Chondrocyte (in vitro differentiated cells): ENCODE measurements around the gene EFL1. TPM values are rescaled to one million over a fixed set of nuclear protein-coding genes. Genes with fewer than 3 reads are reported as not detected.

Experiments used
- DNase-seq: peaks from one replicate; pipeline ENCODE4 v3.0.0; 2021; ENCODE audit warnings: mixed read lengths, low spot score
- H3K27ac Mint-ChIP-seq: one replicate; pipeline ENCODE4 v1.8.0; 2021; ENCODE audit warnings: mild to moderate bottlenecking, moderate library complexity, mixed read lengths; ENCODE audit not compliant: unreplicated experiment
- H3K27me3 Mint-ChIP-seq: 2 replicates; pipeline ENCODE4 v1.8.0; 2021; ENCODE audit warnings: low read depth, mixed read lengths
- H3K36me3 Mint-ChIP-seq: 2 replicates; pipeline ENCODE4 v1.8.0; 2021; ENCODE audit warnings: low read depth, mixed read lengths
- H3K4me1 Mint-ChIP-seq: 2 replicates; pipeline ENCODE4 v1.8.0; 2021; ENCODE audit warnings: low read depth, mild to moderate bottlenecking, mixed read lengths
- H3K4me3 Mint-ChIP-seq: one replicate; pipeline ENCODE4 v1.8.0; 2021; ENCODE audit warnings: mild to moderate bottlenecking, moderate library complexity, mixed read lengths; ENCODE audit not compliant: unreplicated experiment
- H3K9me3 Mint-ChIP-seq: 2 replicates; pipeline ENCODE4 v1.8.0; 2021; ENCODE audit warnings: low read depth, mixed read lengths
- total RNA-seq: library from RNA; stranded (reverse); gene quantifications from 3 replicates; pipeline ENCODE4 v1.2.1, GENCODE V29; 2021
- TF ChIP-seq, protein P1 (sequence below): fragments of 200-600 bp; sonication (generic); IDR thresholded peaks from 2 replicates; pipeline ENCODE4 v1.5.0; 2021; ENCODE audit warnings: antibody characterized with exemption, mild to moderate bottlenecking, moderate library complexity

The EFL1 gene
- total RNA-seq, 1 donor from 2014 or later: 16.6 TPM

DNA sequence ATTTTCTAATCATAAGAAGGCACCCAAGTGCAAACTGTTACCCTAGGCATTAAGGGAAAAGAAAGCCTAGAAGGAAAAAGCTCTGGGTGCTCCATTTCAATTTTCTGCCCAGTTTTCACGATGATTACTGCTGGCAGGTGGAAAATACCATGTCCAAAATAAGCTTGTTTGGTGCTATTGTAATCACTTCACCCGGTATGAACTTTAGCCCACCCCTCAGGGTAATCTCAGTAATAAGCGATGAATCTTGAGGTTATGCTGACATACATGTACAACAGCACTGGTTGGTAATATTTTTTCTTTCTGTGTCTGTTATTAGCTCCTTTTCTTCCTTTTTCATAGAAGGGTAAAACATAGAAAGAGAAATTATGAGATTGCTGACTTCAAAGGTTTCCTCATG, 128.1 kb downstream of the EFL1 start:
- TF ChIP-seq, protein P1, sequence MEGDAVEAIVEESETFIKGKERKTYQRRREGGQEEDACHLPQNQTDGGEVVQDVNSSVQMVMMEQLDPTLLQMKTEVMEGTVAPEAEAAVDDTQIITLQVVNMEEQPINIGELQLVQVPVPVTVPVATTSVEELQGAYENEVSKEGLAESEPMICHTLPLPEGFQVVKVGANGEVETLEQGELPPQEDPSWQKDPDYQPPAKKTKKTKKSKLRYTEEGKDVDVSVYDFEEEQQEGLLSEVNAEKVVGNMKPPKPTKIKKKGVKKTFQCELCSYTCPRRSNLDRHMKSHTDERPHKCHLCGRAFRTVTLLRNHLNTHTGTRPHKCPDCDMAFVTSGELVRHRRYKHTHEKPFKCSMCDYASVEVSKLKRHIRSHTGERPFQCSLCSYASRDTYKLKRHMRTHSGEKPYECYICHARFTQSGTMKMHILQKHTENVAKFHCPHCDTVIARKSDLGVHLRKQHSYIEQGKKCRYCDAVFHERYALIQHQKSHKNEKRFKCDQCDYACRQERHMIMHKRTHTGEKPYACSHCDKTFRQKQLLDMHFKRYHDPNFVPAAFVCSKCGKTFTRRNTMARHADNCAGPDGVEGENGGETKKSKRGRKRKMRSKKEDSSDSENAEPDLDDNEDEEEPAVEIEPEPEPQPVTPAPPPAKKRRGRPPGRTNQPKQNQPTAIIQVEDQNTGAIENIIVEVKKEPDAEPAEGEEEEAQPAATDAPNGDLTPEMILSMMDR: no peak
- no peak overlapping the region for H3K4me3 Mint-ChIP-seq
- no peaks in the 10 kb centered on the region for H3K9me3 Mint-ChIP-seq
- DNase-seq: no peak
- H3K27ac Mint-ChIP-seq: no peak overlapping the region
- no peaks in the 10 kb centered on the region for H3K27me3 Mint-ChIP-seq
- peaks cover 6% of the 10 kb centered on the region for H3K36me3 Mint-ChIP-seq
- H3K4me1 Mint-ChIP-seq: peaks cover 80% of the 10 kb centered on the region

DNA sequence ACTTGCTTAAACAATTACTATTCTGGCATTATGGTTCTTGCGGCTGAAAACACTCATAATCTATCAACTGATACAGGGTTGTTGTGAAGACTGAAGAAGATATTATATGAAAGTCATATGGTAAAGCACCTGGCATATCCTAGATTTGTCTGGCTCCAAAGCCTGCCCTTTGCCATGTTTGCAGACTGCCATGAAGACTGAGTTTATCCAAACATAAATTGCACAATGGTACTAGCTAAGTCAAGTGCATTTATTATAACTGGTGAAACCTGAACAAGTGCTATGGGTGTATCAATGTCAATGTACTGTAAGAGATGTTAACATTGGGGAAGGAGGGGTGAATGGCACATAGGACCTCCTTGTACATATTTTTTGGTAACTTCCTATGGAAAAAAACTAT, 129.3 kb downstream of the EFL1 start:
- peaks cover 6% of the 10 kb centered on the region for H3K36me3 Mint-ChIP-seq
- peaks cover 81% of the 10 kb centered on the region for H3K4me1 Mint-ChIP-seq
- H3K4me3 Mint-ChIP-seq: no peak overlapping the region

DNA sequence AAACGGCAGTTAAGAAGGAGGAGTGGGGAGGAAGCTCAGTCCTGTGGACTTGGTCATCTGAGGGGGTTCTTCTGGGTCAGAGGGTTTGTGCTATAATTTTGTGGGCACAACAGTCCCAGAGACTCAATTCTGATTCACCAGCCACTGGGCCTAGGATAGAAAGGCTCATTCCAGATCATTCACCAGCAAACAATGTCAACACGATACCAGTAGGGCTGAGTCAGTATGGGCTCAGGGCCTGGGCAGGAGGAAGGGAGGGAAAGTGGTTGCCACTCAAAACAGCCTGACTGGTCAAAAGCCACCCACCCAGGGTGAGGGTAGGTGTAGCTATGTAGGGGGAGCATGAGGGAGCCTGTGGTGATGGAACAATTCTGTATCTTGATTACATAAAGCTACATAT, 129.8 kb downstream of the EFL1 start:
- H3K36me3 Mint-ChIP-seq: peaks cover 4% of the 10 kb centered on the region

More for the DNA sequence above, 129.3 kb downstream of the EFL1 start:
- H3K27ac Mint-ChIP-seq: peak overlapping the region; percentile 95
- no peak for DNase-seq
- no peaks in the 10 kb centered on the region for H3K9me3 Mint-ChIP-seq
- TF ChIP-seq, protein P1: no peak
- no peaks in the 10 kb centered on the region for H3K27me3 Mint-ChIP-seq

DNA sequence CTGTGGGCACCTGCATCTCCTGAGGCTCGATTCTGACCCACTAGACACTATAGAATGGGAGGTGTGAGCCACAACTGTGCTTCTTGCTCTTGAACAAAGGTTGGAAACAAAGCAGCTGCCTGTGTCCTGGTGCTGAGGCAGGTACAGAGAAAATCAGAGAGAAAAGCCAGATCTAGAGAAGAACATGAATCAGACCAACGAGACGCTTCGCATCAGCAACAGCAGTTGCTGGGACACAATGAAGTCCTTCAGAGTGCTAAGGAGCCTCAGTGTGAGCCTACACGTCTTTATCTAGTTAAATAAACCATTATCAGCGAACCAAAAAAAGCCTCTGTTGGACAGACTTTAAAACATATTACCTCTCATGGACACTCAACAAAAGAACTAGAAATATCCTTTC, 130.4 kb downstream of the EFL1 start:
- peak overlapping the region; percentile 95 for H3K27ac Mint-ChIP-seq
- no peak for DNase-seq

More for the DNA sequence above, 129.8 kb downstream of the EFL1 start:
- no peaks in the 10 kb centered on the region for H3K9me3 Mint-ChIP-seq
- peaks cover 83% of the 10 kb centered on the region for H3K4me1 Mint-ChIP-seq
- H3K27ac Mint-ChIP-seq: peak overlapping the region; percentile 95
- TF ChIP-seq, protein P1: no peak
- H3K27me3 Mint-ChIP-seq: no peaks in the 10 kb centered on the region
- no peak overlapping the region for H3K4me3 Mint-ChIP-seq
- DNase-seq: no peak

DNA sequence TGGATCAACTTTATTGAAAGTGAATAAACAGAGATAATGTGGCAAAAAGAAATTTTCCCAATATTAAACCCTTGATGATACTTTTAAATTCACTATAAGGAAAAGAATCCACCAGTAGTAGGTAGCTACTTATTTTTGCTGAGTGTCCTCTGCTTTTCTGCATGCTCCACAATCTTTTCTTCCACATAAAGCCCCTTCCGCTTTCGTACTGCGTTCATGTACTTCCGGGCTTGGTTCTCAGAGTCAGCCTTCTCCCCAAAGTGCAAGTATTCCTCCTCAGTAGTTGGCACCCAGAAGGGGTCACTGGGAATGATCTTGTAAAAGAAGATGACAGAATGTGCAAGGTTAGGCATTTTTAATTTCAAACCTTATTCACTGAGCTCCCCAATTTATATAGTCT, 132.3 kb downstream of the EFL1 start:
- Mint-ChIP-seq H3K27me3 (no peaks in the 10 kb centered on the region), H3K4me3 (no peak overlapping the region), H3K9me3 (no peaks in the 10 kb centered on the region), H3K27ac (peak overlapping the region; percentile 94), H3K36me3 (peaks cover 2% of the 10 kb centered on the region), H3K4me1 (peaks cover 74% of the 10 kb centered on the region)
- DNase-seq: no peak
- TF ChIP-seq, protein P1: no peak

More for the DNA sequence above, 130.4 kb downstream of the EFL1 start:
- Mint-ChIP-seq H3K36me3 (peaks cover 2% of the 10 kb centered on the region), H3K27me3 (no peaks in the 10 kb centered on the region), H3K4me1 (peaks cover 79% of the 10 kb centered on the region), H3K9me3 (no peaks in the 10 kb centered on the region), H3K4me3 (no peak overlapping the region)
- TF ChIP-seq, protein P1: no peak
